ENCODE data around the gene MRPS12.

DNA sequence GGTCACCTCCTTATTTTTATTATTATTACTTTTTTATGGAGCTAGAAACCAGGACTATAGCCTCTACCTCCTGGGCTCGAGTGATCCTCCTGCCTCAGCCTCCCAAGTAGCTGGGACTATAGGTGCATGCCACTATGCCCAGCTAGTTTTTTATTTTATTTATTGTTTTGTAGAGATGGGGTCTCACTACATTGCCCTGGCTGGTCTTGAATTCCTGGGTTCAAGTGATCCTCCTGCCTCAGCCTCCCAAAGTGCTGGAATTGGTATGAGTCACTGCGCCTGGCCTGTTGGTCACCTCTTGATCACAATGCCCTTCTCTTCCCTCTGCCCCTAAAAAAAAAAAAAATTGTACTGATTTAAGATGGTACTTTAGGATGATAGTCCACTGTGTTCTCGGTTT lies 20.4 kb downstream of the MRPS12 start:
- no peak for TF ChIP-seq POLR2A (IDR thresholded peaks at IDR 0.05; ENCODE audit: low read depth, low read length)
- TF ChIP-seq, protein P1, sequence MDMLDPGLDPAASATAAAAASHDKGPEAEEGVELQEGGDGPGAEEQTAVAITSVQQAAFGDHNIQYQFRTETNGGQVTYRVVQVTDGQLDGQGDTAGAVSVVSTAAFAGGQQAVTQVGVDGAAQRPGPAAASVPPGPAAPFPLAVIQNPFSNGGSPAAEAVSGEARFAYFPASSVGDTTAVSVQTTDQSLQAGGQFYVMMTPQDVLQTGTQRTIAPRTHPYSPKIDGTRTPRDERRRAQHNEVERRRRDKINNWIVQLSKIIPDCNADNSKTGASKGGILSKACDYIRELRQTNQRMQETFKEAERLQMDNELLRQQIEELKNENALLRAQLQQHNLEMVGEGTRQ (IDR thresholded peaks at IDR 0.05; ENCODE audit: low read depth, low read length): no peak
